Vagina (tissue), 2 donors: ENCODE data around the gene MAML1.
A peak's percentile ranks its signal among the peaks of the same experiment; 100 is the strongest.

Experiments used
- CTCF ChIP-seq, 3 experiments: fragments of 450-650 bp in 2 of 3; fragments of 200-600 bp in 1 of 3; sonication (generic) in 1 of 3; IDR thresholded peaks; one replicate each; pipeline ENCODE4 v1.5.1; 2017 to 2019; ENCODE audit warnings: antibody characterized with exemption in 3 of 3, mild to moderate bottlenecking in 2 of 3, moderate library complexity in 2 of 3
- POLR2A ChIP-seq, 2 donors: fragments of 450-650 bp; IDR thresholded peaks; one replicate each; pipeline ENCODE4 v1.6.1; 2017; ENCODE audit warnings: antibody characterized with exemption in 2 of 2, mild to moderate bottlenecking in 2 of 2, moderate library complexity in 2 of 2
- POLR2AphosphoS5 ChIP-seq, 2 donors: sonication (generic); formaldehyde crosslinking; IDR thresholded peaks; one replicate each; pipeline ENCODE4 v1.9.0; 2017; ENCODE audit warnings: antibody characterized with exemption in 2 of 2, mild to moderate bottlenecking in 2 of 2, low read depth in 1 of 2; ENCODE audit not compliant: insufficient read depth in 1 of 2

GRCh38 chr5:179820483-179821297 is 88.1 kb downstream of the MAML1 start, which contains the start of gene SQSTM1:
- TF ChIP-seq CTCF (IDR thresholded peaks at IDR 0.05) = no peak
- peak; percentile 42 to 97 for TF ChIP-seq POLR2A (IDR thresholded peaks at IDR 0.05)
- peak; percentile 9 to 90 for TF ChIP-seq POLR2AphosphoS5 (IDR thresholded peaks at IDR 0.05; ENCODE audit: insufficient read depth in 1 of 2, low read depth in 1 of 2)
